ENCODE results near the gene LBR.
"Not testable (repeated sequence)": the region's sequence is repeated elsewhere in the genome, so short reads cannot be mapped to it uniquely, and the experiment has no call there.

DNA sequence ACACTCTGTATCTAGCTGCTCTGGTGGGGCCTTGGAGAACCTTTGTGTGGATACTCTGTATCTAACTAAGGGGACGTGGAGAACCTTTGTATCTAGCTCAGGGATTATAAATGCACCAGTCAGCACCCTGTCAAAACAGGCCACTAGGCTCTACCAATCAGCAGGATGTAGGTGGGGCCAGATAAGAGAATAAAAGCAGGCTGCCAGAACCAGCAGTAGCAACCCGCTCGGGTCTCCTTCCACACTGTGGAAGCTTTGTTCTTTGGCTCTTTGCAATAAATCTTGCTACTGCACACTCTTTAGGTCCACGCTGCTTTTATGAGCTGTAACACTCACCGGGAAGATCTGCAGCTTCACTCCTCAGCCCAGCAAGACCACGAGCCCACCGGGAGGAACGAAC is 45.4 kb upstream of the LBR start:
- not testable (repeated sequence) for TF ChIP-seq POLR2A (IDR thresholded peaks at IDR 0.05)
- TF ChIP-seq, protein P1, sequence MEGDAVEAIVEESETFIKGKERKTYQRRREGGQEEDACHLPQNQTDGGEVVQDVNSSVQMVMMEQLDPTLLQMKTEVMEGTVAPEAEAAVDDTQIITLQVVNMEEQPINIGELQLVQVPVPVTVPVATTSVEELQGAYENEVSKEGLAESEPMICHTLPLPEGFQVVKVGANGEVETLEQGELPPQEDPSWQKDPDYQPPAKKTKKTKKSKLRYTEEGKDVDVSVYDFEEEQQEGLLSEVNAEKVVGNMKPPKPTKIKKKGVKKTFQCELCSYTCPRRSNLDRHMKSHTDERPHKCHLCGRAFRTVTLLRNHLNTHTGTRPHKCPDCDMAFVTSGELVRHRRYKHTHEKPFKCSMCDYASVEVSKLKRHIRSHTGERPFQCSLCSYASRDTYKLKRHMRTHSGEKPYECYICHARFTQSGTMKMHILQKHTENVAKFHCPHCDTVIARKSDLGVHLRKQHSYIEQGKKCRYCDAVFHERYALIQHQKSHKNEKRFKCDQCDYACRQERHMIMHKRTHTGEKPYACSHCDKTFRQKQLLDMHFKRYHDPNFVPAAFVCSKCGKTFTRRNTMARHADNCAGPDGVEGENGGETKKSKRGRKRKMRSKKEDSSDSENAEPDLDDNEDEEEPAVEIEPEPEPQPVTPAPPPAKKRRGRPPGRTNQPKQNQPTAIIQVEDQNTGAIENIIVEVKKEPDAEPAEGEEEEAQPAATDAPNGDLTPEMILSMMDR (IDR thresholded peaks at IDR 0.05), result not testable (repeated sequence)
